Measurements from ENCODE around the gene TAGLN. TPM values are rescaled to one million over a fixed set of nuclear protein-coding genes. Genes with fewer than 3 reads are reported as not detected.

Gene TAGLN
- total RNA-seq, 1 experiment from 2014 or later = 11.0 TPM

DNA sequence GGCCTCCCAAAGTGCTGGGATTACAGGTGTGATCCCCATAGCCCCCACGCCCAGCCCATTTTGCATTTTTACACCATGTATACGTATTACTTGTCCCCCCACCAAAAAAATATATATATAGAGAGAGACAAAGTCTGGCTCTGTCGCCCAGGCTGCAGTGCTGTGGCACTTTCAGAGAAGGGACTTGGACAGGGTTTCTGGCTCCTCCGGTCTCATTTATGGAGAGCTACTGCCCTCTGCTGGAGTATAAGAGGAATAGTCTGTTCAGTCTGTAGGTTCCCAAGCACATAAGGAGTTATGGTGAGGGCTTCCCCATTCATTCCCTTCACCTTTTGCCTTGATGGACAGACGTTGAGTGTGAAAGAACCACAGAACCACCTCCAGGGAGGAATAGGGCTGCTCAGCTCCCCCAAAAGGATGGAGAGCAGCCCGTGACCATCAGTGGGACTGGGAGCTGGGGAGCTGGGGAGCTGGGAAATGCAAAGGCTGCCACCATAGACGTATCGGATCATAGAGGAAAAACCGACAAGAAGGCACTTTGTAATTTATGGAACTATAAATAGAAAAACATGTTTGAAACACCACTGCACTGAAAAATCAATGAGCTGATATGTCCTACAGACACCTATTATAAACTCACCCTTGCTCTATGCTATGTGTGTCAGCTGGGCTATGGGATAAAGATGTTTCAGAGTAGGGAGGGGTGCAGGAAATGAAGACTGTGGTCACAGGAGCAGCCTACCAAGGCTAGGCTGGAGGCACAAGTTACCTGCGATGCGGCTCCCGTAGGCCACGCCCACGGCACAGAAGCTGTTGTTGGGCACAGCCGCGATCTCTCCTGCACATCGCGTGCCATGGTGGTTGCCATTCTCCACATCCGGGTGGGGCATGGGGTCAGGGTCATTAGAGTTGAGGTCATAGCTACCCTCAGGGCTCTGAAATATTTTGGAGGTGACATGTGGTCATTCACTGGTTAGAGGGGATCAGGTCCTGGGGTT is 27.5 kb downstream of the TAGLN start:
- Histone ChIP-seq H3K27ac (no peak overlapping the region), H3K27me3 (ENCODE audit: insufficient read depth, low read depth) (no peaks in the 10 kb centered on the region), H3K4me3 (no peak overlapping the region), H3K4me1 (replicated peaks; ENCODE audit: insufficient read depth) (peaks cover 21% of the 10 kb centered on the region), H3K79me2 (ENCODE audit: low read depth) (peaks cover 24% of the 10 kb centered on the region), H3K36me3 (ENCODE audit: low read depth) (peaks cover 16% of the 10 kb centered on the region), H2AFZ (no peak overlapping the region), H3F3A (ENCODE audit: insufficient read depth, low read depth) (peaks cover 13% of the 10 kb centered on the region; the same call in 1 of the 2 replicates), H4K20me1 (ENCODE audit: insufficient read depth) (peaks cover 10% of the 10 kb centered on the region; the same call in 1 of the 2 replicates), H3K9me3 (ENCODE audit: insufficient read depth, low read depth) (no peaks in the 10 kb centered on the region), H3K9me2 (ENCODE audit: insufficient read depth) (no peaks in the 10 kb centered on the region), H3K4me2 (no peak overlapping the region)
- ChIA-PET POLR2A (ENCODE audit: unreplicated experiment) (no interaction called here), CTCF (interaction anchor here (0.6 kb wide), 1 partner anchor 148 kb away, joined by 5 read pairs; no protein-coding TSS in a partner anchor)
- no TSS peak for BruUV-seq (replicated peaks)
- DNase-seq = peak; percentile 39 to 73
- intact Hi-C loops (cut with micrococcal nuclease; ENCODE audit: unreplicated experiment) = loop anchor here (1.0 to 2.0 kb wide), 4 partner anchors 120 to 494 kb away; no protein-coding TSS in a partner anchor
- TF ChIP-seq EZH2 (IDR thresholded peaks at IDR 0.05; ENCODE audit: low read depth) = no peak
- TF ChIP-seq, protein P1, sequence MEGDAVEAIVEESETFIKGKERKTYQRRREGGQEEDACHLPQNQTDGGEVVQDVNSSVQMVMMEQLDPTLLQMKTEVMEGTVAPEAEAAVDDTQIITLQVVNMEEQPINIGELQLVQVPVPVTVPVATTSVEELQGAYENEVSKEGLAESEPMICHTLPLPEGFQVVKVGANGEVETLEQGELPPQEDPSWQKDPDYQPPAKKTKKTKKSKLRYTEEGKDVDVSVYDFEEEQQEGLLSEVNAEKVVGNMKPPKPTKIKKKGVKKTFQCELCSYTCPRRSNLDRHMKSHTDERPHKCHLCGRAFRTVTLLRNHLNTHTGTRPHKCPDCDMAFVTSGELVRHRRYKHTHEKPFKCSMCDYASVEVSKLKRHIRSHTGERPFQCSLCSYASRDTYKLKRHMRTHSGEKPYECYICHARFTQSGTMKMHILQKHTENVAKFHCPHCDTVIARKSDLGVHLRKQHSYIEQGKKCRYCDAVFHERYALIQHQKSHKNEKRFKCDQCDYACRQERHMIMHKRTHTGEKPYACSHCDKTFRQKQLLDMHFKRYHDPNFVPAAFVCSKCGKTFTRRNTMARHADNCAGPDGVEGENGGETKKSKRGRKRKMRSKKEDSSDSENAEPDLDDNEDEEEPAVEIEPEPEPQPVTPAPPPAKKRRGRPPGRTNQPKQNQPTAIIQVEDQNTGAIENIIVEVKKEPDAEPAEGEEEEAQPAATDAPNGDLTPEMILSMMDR (conservative IDR thresholded peaks at IDR 0.05) = peak; percentile 93

DNA sequence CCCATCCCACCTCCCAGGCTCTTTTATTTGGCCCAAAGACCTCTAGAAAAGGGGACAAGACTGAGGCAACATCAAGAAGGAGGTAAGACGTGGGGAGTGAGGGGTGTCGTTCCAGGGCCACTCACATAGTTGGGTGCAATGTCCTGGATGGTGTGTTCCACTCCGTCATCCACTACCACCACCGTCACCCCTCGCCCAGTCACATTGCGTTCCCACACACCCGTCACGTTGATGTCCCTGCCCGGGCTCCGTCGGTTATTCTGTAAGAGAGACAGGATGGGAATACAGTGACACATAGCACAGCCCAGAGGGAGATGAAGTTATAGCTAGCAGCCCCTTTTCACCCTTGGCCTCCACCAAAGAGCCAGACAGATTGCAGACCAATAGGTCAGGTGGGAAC is 28.9 kb downstream of the TAGLN start:
- Histone ChIP-seq H3K9me2 (ENCODE audit: insufficient read depth) (no peaks in the 10 kb centered on the region), H4K20me1 (ENCODE audit: insufficient read depth) (peaks cover 7% of the 10 kb centered on the region; the same call in 1 of the 2 replicates), H3K4me2 (no peak overlapping the region), H3K9me3 (ENCODE audit: insufficient read depth, low read depth) (no peaks in the 10 kb centered on the region), H3K79me2 (ENCODE audit: low read depth) (peaks cover 28% of the 10 kb centered on the region), H3K4me1 (replicated peaks; ENCODE audit: insufficient read depth) (peaks cover 13% of the 10 kb centered on the region), H3K27me3 (ENCODE audit: insufficient read depth, low read depth) (no peaks in the 10 kb centered on the region), H2AFZ (no peak overlapping the region), H3F3A (ENCODE audit: insufficient read depth, low read depth) (peaks cover 7% of the 10 kb centered on the region; the same call in 1 of the 2 replicates), H3K4me3 (no peak overlapping the region), H3K27ac (no peak overlapping the region), H3K36me3 (ENCODE audit: low read depth) (peaks cover 14% of the 10 kb centered on the region; the same call in 1 of the 2 replicates)
- CTCF ChIA-PET = no interaction called here
- TF ChIP-seq EZH2 (IDR thresholded peaks at IDR 0.05; ENCODE audit: low read depth) = no peak
- TF ChIP-seq, protein P1 (conservative IDR thresholded peaks at IDR 0.05) = no peak
- DNase-seq = peak in 1 of 2 experiments; percentile 18
- no TSS peak for BruUV-seq (replicated peaks)
- intact Hi-C loops (cut with micrococcal nuclease; ENCODE audit: unreplicated experiment) = no loop called here
- POLR2A ChIA-PET (ENCODE audit: unreplicated experiment) = no interaction called here

DNA sequence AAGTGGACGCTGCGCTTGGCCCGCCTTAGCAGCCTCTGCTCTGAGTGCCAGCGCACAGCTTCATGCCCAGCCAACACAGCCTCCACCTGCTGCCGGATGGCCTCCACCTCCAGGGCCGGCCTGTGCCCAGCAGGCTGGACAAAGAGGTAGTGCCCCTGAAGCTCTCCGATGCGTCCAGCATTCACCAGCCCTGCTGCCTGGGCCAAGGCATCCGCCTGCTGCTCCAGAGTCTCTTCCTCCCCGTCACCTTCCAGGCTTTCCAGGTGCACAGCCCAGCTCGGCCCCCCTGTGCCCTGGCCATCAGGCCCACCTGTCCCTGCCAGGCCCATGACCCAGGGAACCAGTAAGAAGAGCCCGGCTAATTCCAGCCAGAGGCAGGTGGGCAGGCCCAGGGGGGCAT is 30.2 kb downstream of the TAGLN start:
- BruUV-seq (replicated peaks) = no TSS peak
- peaks cover 40% of the 10 kb centered on the region for H3K79me2 ChIP-seq (ENCODE audit: low read depth)
- no peaks in the 10 kb centered on the region for H3K9me2 ChIP-seq (ENCODE audit: insufficient read depth)
- CTCF ChIA-PET = no interaction called here
- H3K27me3 ChIP-seq (ENCODE audit: insufficient read depth, low read depth) = no peaks in the 10 kb centered on the region
- POLR2A ChIA-PET (ENCODE audit: unreplicated experiment) = no interaction called here
- H3K4me3 ChIP-seq = no peak overlapping the region
- peaks cover 25% of the 10 kb centered on the region for H3K4me1 ChIP-seq (replicated peaks; ENCODE audit: insufficient read depth)
- DNase-seq = peak in 1 of 2 experiments; percentile 4
- no peak for TF ChIP-seq EZH2 (IDR thresholded peaks at IDR 0.05; ENCODE audit: low read depth)
- TF ChIP-seq, protein P1 (conservative IDR thresholded peaks at IDR 0.05) = no peak
- H3K9me3 ChIP-seq (ENCODE audit: insufficient read depth, low read depth) = no peaks in the 10 kb centered on the region
- H2AFZ ChIP-seq = no peak overlapping the region
- 0 out of 2 replicates have a peak, but pooled peaks cover 8% of the 10 kb centered on the region for H3K36me3 ChIP-seq (ENCODE audit: low read depth)
- intact Hi-C loops (cut with micrococcal nuclease; ENCODE audit: unreplicated experiment) = no loop called here
- no peak overlapping the region for H3K27ac ChIP-seq
- peaks cover 7% of the 10 kb centered on the region; the same call in 1 of the 2 replicates for H4K20me1 ChIP-seq (ENCODE audit: insufficient read depth)
- H3K4me2 ChIP-seq = no peak overlapping the region
- peaks cover 15% of the 10 kb centered on the region; the same call in 1 of the 2 replicates for H3F3A ChIP-seq (ENCODE audit: insufficient read depth, low read depth)
